ENCODE measurements around the gene OR2A7.
"Not testable (repeated sequence)": the region's sequence is repeated elsewhere in the genome, so short reads cannot be mapped to it uniquely, and the experiment has no call there.

Gene OR2A7

DNA sequence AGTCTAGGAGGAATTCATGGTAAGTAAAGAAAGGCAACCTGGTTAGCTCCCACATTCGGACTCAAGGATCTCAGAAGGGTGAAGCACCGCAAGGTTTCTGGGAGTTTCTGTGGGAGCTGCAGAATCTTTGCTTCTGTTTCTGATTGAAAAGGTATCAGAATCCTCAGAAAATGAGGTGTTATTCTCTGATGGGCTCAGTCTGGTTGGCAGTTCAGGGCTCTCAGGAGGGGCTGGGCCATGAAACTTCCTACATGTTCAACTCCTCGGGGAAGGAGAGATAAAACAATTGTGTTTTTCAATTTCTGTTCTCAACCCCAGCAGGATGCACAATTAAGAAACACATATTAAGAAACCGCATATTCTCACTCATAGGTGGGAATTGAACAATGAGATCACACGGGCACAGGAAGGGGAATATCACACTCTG, 9.1 kb downstream of the OR2A7 start:
- no peaks in the 10 kb centered on the region for H3K4me1 ChIP-seq (ENCODE audit: insufficient read depth, low read length, severe bottlenecking)
- H3K9ac ChIP-seq (ENCODE audit: low read length): no peak overlapping the region
- no peaks in the 10 kb centered on the region for H3F3A ChIP-seq (ENCODE audit: insufficient read depth, low read length)
- no peaks in the 10 kb centered on the region for H3K9me3 ChIP-seq (ENCODE audit: low read length)
- no peak overlapping the region for H3K4me3 ChIP-seq (ENCODE audit: low read depth, low read length, poor library complexity, severe bottlenecking)
- no peaks in the 10 kb centered on the region for H3K9me2 ChIP-seq (ENCODE audit: low read depth, low read length)
- no peaks in the 10 kb centered on the region for H3K27me3 ChIP-seq (ENCODE audit: insufficient read depth, low read length)
- no peak overlapping the region for H3K27ac ChIP-seq (ENCODE audit: low read depth, low read length, poor library complexity, severe bottlenecking)
- no peaks in the 10 kb centered on the region for H3K79me2 ChIP-seq (ENCODE audit: insufficient read depth, low read length)
- H2AFZ ChIP-seq (ENCODE audit: low read length): no peak overlapping the region
- H3K36me3 ChIP-seq (ENCODE audit: insufficient read depth, low read length): no peaks in the 10 kb centered on the region
- H3K4me2 ChIP-seq (ENCODE audit: low read length): no peak overlapping the region
- no peaks in the 10 kb centered on the region for H4K20me1 ChIP-seq (ENCODE audit: insufficient read depth, low read length)
- TF ChIP-seq CTCF (IDR thresholded peaks at IDR 0.05; ENCODE audit: low read length) (no peak), EZH2 (IDR thresholded peaks at IDR 0.05; ENCODE audit: borderline replicate concordance, low read length) (no peak)

DNA sequence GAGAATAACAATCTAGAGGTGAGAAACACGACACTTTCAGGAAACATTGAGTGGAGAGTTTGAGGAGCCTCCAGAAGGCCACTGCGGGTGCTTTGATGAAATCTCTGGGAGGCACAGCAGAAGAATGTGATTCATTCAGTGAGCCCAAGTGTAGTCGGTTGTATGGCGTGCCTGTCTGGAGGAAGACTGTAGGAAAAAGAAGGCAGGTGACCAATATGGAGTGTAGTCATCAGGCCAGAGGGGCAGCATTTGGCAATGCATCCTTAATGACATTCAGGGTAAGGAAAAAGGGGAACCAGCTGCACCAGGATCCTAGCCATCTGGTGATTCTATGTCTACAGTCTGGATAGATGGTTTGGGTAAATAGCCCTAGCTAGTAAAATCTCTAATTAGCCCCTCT, 12.3 kb downstream of the OR2A7 start:
- not testable (repeated sequence) for H3F3A ChIP-seq (ENCODE audit: insufficient read depth, low read length); H3K9me3 ChIP-seq (ENCODE audit: low read length); H3K4me3 ChIP-seq (ENCODE audit: low read depth, low read length, poor library complexity, severe bottlenecking); H2AFZ ChIP-seq (ENCODE audit: low read length); H3K9ac ChIP-seq (ENCODE audit: low read length); H3K4me1 ChIP-seq (ENCODE audit: insufficient read depth, low read length, severe bottlenecking); H3K9me2 ChIP-seq (ENCODE audit: low read depth, low read length); H3K27me3 ChIP-seq (ENCODE audit: insufficient read depth, low read length); H4K20me1 ChIP-seq (ENCODE audit: insufficient read depth, low read length); H3K79me2 ChIP-seq (ENCODE audit: insufficient read depth, low read length); H3K4me2 ChIP-seq (ENCODE audit: low read length); H3K27ac ChIP-seq (ENCODE audit: low read depth, low read length, poor library complexity, severe bottlenecking); H3K36me3 ChIP-seq (ENCODE audit: insufficient read depth, low read length)

DNA sequence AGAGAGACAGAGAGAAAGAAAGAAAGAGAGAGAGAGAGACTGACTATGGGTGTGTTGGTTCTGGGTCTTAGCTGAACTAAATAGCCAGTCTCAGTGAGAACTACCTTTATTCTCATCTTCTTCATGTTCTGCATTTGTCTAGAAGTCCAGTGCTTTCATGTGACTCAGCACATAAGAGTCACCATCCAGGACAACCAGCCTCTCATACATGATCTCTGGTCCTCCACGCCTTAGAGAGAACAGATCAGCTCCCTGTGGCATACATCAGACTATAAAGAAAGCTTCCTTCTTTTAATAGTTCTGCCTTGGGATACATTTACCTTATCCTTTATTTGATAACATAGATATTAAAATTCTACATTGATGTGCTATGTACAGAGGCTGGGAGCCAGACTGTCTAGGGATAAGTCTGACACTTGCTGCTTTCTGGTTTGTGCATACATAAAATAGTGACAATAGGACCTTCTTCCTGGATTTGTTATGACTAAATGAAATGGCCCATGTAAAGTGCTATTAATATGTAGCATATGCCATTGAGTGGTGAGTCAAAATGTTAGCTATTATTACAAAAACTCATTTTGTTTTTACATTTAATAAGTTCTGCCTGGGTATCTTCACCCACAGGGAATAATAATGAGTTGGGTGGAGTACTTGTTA, 16.8 kb downstream of the OR2A7 start:
- H3F3A ChIP-seq (ENCODE audit: insufficient read depth, low read length); H3K27ac ChIP-seq (ENCODE audit: low read depth, low read length, poor library complexity, severe bottlenecking); H3K9me2 ChIP-seq (ENCODE audit: low read depth, low read length); H3K4me1 ChIP-seq (ENCODE audit: insufficient read depth, low read length, severe bottlenecking); H3K9me3 ChIP-seq (ENCODE audit: low read length); H3K4me3 ChIP-seq (ENCODE audit: low read depth, low read length, poor library complexity, severe bottlenecking); H2AFZ ChIP-seq (ENCODE audit: low read length); H3K27me3 ChIP-seq (ENCODE audit: insufficient read depth, low read length); H3K79me2 ChIP-seq (ENCODE audit: insufficient read depth, low read length); H3K9ac ChIP-seq (ENCODE audit: low read length); H4K20me1 ChIP-seq (ENCODE audit: insufficient read depth, low read length); H3K36me3 ChIP-seq (ENCODE audit: insufficient read depth, low read length); H3K4me2 ChIP-seq (ENCODE audit: low read length): not testable (repeated sequence)

DNA sequence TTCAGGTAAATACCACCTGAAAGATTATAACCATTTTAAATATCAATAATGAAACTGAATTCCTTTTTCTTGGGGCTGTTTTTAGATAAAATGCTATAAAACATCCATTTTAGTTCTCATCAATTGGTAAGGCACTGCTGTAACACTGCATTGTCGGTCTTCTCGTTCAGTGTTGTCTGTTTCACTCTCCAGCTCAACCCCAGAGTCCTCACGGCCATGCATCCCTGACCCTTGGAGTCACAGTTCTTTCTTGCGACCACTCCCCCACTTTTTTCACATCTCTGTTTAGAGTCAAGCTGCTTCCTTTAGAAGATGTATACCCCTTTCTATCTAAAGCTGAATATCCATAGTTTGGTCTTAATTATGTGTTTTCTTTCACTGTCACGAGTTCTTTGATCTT, 17.6 kb downstream of the OR2A7 start:
- not testable (repeated sequence) for H4K20me1 ChIP-seq (ENCODE audit: insufficient read depth, low read length); H3K4me3 ChIP-seq (ENCODE audit: low read depth, low read length, poor library complexity, severe bottlenecking); H3K27ac ChIP-seq (ENCODE audit: low read depth, low read length, poor library complexity, severe bottlenecking); H3K4me2 ChIP-seq (ENCODE audit: low read length); H3K9ac ChIP-seq (ENCODE audit: low read length); H3F3A ChIP-seq (ENCODE audit: insufficient read depth, low read length); H3K27me3 ChIP-seq (ENCODE audit: insufficient read depth, low read length); H3K4me1 ChIP-seq (ENCODE audit: insufficient read depth, low read length, severe bottlenecking); H2AFZ ChIP-seq (ENCODE audit: low read length); H3K79me2 ChIP-seq (ENCODE audit: insufficient read depth, low read length); H3K36me3 ChIP-seq (ENCODE audit: insufficient read depth, low read length); H3K9me2 ChIP-seq (ENCODE audit: low read depth, low read length); H3K9me3 ChIP-seq (ENCODE audit: low read length)

GRCh38 chr7:144245372-144245771, 19.2 kb downstream of the OR2A7 start:
- not testable (repeated sequence) for H3K36me3 ChIP-seq (ENCODE audit: insufficient read depth, low read length); H3K9ac ChIP-seq (ENCODE audit: low read length); H3F3A ChIP-seq (ENCODE audit: insufficient read depth, low read length); H3K27me3 ChIP-seq (ENCODE audit: insufficient read depth, low read length); H3K9me3 ChIP-seq (ENCODE audit: low read length); H3K27ac ChIP-seq (ENCODE audit: low read depth, low read length, poor library complexity, severe bottlenecking); H3K4me3 ChIP-seq (ENCODE audit: low read depth, low read length, poor library complexity, severe bottlenecking); H4K20me1 ChIP-seq (ENCODE audit: insufficient read depth, low read length); H3K79me2 ChIP-seq (ENCODE audit: insufficient read depth, low read length); H2AFZ ChIP-seq (ENCODE audit: low read length); H3K4me1 ChIP-seq (ENCODE audit: insufficient read depth, low read length, severe bottlenecking); H3K4me2 ChIP-seq (ENCODE audit: low read length); H3K9me2 ChIP-seq (ENCODE audit: low read depth, low read length)

GRCh38 chr7:144239365-144239764, 25.2 kb downstream of the OR2A7 start, which contains the start of gene OR2A42:
Gene OR2A42, minus strand, starts transcription at chr7:144239605. Its CDS starts 6,762 bp downstream, at chr7:144232843.
- H3K27me3 ChIP-seq (ENCODE audit: insufficient read depth, low read length); H3K9me3 ChIP-seq (ENCODE audit: low read length); H3K4me2 ChIP-seq (ENCODE audit: low read length); H4K20me1 ChIP-seq (ENCODE audit: insufficient read depth, low read length); H3F3A ChIP-seq (ENCODE audit: insufficient read depth, low read length); H3K4me3 ChIP-seq (ENCODE audit: low read depth, low read length, poor library complexity, severe bottlenecking); H3K4me1 ChIP-seq (ENCODE audit: insufficient read depth, low read length, severe bottlenecking); H3K36me3 ChIP-seq (ENCODE audit: insufficient read depth, low read length); H2AFZ ChIP-seq (ENCODE audit: low read length); H3K27ac ChIP-seq (ENCODE audit: low read depth, low read length, poor library complexity, severe bottlenecking); H3K9me2 ChIP-seq (ENCODE audit: low read depth, low read length); H3K9ac ChIP-seq (ENCODE audit: low read length); H3K79me2 ChIP-seq (ENCODE audit: insufficient read depth, low read length): not testable (repeated sequence)

GRCh38 chr7:144238530-144239082, 26.0 kb downstream of the OR2A7 start:
- not testable (repeated sequence) for H2AFZ ChIP-seq (ENCODE audit: low read length); H3K4me3 ChIP-seq (ENCODE audit: low read depth, low read length, poor library complexity, severe bottlenecking); H3K27ac ChIP-seq (ENCODE audit: low read depth, low read length, poor library complexity, severe bottlenecking); H3K27me3 ChIP-seq (ENCODE audit: insufficient read depth, low read length); H3K36me3 ChIP-seq (ENCODE audit: insufficient read depth, low read length); H3F3A ChIP-seq (ENCODE audit: insufficient read depth, low read length); H3K9me2 ChIP-seq (ENCODE audit: low read depth, low read length); H3K9ac ChIP-seq (ENCODE audit: low read length); H4K20me1 ChIP-seq (ENCODE audit: insufficient read depth, low read length); H3K9me3 ChIP-seq (ENCODE audit: low read length); H3K79me2 ChIP-seq (ENCODE audit: insufficient read depth, low read length); H3K4me1 ChIP-seq (ENCODE audit: insufficient read depth, low read length, severe bottlenecking); H3K4me2 ChIP-seq (ENCODE audit: low read length)
